ENCODE results near the gene APBA2. TPM values are rescaled to one million over a fixed set of nuclear protein-coding genes. Genes with fewer than 3 reads are reported as not detected.
A peak's percentile ranks its signal among the peaks of the same experiment; 100 is the strongest.

The APBA2 gene
- total RNA-seq, 2 experiments from 2014 or later, result 30.8 to 32.0 TPM

GRCh38 chr15:29115093-29115991 lies 229.6 kb downstream of the APBA2 start:
- Mint-ChIP-seq H3K4me3 (no peak overlapping the region), H3K27ac (no peak overlapping the region), H3K9me3 (no peaks in the 10 kb centered on the region), H3K36me3 (ENCODE audit: low read depth) (peaks cover 2% of the 10 kb centered on the region), H3K4me1 (ENCODE audit: low read depth) (peaks cover 17% of the 10 kb centered on the region), H3K27me3 (no peaks in the 10 kb centered on the region)
- TF ChIP-seq, protein P1, sequence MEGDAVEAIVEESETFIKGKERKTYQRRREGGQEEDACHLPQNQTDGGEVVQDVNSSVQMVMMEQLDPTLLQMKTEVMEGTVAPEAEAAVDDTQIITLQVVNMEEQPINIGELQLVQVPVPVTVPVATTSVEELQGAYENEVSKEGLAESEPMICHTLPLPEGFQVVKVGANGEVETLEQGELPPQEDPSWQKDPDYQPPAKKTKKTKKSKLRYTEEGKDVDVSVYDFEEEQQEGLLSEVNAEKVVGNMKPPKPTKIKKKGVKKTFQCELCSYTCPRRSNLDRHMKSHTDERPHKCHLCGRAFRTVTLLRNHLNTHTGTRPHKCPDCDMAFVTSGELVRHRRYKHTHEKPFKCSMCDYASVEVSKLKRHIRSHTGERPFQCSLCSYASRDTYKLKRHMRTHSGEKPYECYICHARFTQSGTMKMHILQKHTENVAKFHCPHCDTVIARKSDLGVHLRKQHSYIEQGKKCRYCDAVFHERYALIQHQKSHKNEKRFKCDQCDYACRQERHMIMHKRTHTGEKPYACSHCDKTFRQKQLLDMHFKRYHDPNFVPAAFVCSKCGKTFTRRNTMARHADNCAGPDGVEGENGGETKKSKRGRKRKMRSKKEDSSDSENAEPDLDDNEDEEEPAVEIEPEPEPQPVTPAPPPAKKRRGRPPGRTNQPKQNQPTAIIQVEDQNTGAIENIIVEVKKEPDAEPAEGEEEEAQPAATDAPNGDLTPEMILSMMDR (IDR thresholded peaks at IDR 0.05), result peak; percentile 33
- POLR2A ChIA-PET, result no interaction called here
- CTCF ChIA-PET, result interaction anchor here (8.7 kb wide), 1 partner anchor 12 kb away, joined by 57 read pairs; no protein-coding TSS in a partner anchor
- intact Hi-C loops (cut with micrococcal nuclease), result no loop called here
- DNase-seq (peak; percentile 28), ATAC-seq (peak; percentile 32)

DNA sequence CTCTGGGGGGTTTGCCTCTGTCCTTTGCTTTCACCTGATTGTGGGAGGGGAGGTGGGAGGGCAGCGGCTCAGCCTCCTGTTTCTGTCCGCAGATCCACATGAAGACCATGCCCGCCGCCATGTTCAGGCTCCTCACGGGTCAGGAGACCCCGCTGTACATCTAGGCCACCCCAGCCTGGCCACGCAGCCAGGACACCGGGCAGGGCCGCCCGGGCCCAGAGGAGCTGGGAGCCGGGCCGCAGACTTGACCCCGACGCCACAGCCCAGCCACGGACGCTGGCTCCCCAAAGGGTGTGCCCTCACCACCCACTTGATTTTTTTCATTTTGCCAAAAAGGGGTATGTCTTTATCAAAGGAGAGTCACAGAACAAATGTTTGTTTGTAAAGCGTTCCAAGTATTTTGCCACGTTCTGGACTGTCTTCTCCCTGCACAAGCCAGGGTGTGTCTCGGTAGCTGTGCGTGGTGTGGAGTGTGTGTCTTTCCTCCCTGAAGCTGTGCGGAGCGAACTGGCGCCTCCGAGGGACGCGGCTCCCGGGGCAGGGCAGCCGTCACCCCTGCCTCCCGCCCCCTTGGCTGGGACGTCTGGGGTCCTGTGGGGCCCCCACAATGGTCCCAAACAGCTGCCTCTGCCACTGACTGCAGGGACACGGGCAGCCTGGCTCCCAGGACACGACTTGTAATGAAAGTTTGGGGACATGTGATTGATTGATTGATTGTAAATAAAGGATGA lies 231.4 kb downstream of the APBA2 start:
- TF ChIP-seq, protein P1 (IDR thresholded peaks at IDR 0.05), result no peak
- POLR2A ChIA-PET, result no interaction called here
- Mint-ChIP-seq H3K9me3 (no peaks in the 10 kb centered on the region), H3K27ac (no peak overlapping the region), H3K27me3 (no peaks in the 10 kb centered on the region), H3K36me3 (ENCODE audit: low read depth) (peaks cover 2% of the 10 kb centered on the region), H3K4me1 (ENCODE audit: low read depth) (peaks cover 17% of the 10 kb centered on the region), H3K4me3 (no peak overlapping the region)
- DNase-seq (no peak), ATAC-seq (no peak)
- intact Hi-C loops (cut with micrococcal nuclease), result no loop called here
- CTCF ChIA-PET, result interaction anchor here (8.7 kb wide), 1 partner anchor 13 kb away, joined by 57 read pairs; no protein-coding TSS in a partner anchor

DNA sequence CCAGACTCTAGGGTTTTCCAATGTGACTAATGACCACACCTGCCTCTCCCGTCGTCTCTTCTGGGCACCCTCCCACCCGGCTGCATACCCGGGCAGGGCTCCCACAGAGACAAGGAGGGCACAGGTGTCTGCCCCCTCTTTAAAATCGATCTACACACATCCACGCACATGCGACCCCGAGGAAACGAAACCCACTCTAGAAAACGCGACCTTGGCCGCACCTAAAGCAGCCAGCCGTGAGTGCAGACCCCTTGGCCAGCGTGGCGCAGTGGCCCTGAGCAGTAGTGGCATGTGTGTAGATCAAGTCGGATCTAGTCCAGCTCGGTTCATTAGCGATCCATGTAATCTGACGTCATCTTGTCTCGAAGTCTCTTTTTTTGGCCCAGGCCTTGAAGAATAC lies 232.0 kb downstream of the APBA2 start:
- ChIA-PET POLR2A (no interaction called here), CTCF (interaction anchor here (8.7 kb wide), 1 partner anchor 14 kb away, joined by 57 read pairs; no protein-coding TSS in a partner anchor)
- no peak for ATAC-seq
- intact Hi-C loops (cut with micrococcal nuclease), result no loop called here
- no peaks in the 10 kb centered on the region for H3K9me3 Mint-ChIP-seq
- H3K36me3 Mint-ChIP-seq (ENCODE audit: low read depth), result peaks cover 2% of the 10 kb centered on the region
- H3K4me1 Mint-ChIP-seq (ENCODE audit: low read depth), result peaks cover 17% of the 10 kb centered on the region
- no peaks in the 10 kb centered on the region for H3K27me3 Mint-ChIP-seq
- H3K27ac Mint-ChIP-seq, result no peak overlapping the region
- TF ChIP-seq, protein P1 (IDR thresholded peaks at IDR 0.05), result no peak
- H3K4me3 Mint-ChIP-seq, result no peak overlapping the region
- DNase-seq, result no peak

DNA sequence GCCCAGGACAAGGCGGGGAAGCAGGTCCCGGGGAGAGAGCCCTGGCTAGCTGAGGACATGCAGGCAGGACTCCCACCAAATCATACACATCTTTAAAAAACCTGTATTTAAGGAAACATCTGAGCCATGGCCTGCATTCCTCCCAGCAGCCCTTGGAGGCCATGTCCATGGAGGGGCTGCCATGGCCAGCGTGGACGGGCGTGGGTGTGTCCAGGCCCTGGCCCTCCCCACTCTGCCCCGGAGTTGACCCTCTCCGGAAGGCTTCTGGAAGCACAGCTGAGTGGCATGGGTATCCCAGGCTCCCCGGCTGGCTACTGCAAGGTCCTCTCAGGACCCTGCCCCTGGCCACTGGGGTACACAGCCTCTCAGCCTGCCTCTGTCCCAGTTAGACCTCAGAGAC lies 234.1 kb downstream of the APBA2 start:
- Mint-ChIP-seq H3K27me3 (no peaks in the 10 kb centered on the region), H3K36me3 (ENCODE audit: low read depth) (no peaks in the 10 kb centered on the region), H3K27ac (no peak overlapping the region), H3K4me3 (no peak overlapping the region), H3K9me3 (no peaks in the 10 kb centered on the region), H3K4me1 (ENCODE audit: low read depth) (peaks cover 3% of the 10 kb centered on the region)
- DNase-seq, result no peak
- POLR2A ChIA-PET, result no interaction called here
- CTCF ChIA-PET, result interaction anchor here (1.5 to 8.7 kb wide), 2 partner anchors 16 to 19 kb away, joined by 3 to 57 read pairs; no protein-coding TSS in a partner anchor
- TF ChIP-seq, protein P1 (IDR thresholded peaks at IDR 0.05), result no peak
- intact Hi-C loops (cut with micrococcal nuclease), result no loop called here
- ATAC-seq, result no peak
